H1 (cell line): ENCODE measurements around the gene ZNF432. TPM values are rescaled to one million over a fixed set of nuclear protein-coding genes. Genes with fewer than 3 reads are reported as not detected.
A peak's percentile ranks its signal among the peaks of the same experiment; 100 is the strongest.

ENCODE experiments used
- CBX8 ChIP-seq: fragments of 300-800, 300-1000 bp; sonication (generic); IDR thresholded peaks from 2 replicates; pipeline ENCODE4 v1.7.1; 2016; ENCODE audit warnings: low read depth, low read length, borderline replicate concordance
- CEBPB ChIP-seq: IDR thresholded peaks from 2 replicates; pipeline ENCODE4 v1.6.1; 2012; ENCODE audit warnings: low read depth, low read length
- CREB1 ChIP-seq: IDR thresholded peaks from 2 replicates; pipeline ENCODE4 v1.6.1; 2012; ENCODE audit warnings: inconsistent platforms
- GTF2F1 ChIP-seq: IDR thresholded peaks from 2 replicates; pipeline ENCODE4 v1.6.1; 2012; ENCODE audit warnings: low read depth, low read length, improper control_type of control experiment, borderline replicate concordance
- HDAC2 ChIP-seq, 2 experiments: fragments of 300-600 bp in 1 of 2; sonication (generic) in 1 of 2; IDR thresholded peaks; 2 replicates each; pipeline ENCODE4 v1.6.1; 2011 to 2012; ENCODE audit warnings: low read depth in 2 of 2, low read length in 2 of 2, mild to moderate bottlenecking in 2 of 2, moderate library complexity in 2 of 2, borderline replicate concordance in 1 of 2, inconsistent platforms in 1 of 2
- JUND ChIP-seq: IDR thresholded peaks from 2 replicates; pipeline ENCODE4 v1.6.1; 2011; ENCODE audit warnings: mild to moderate bottlenecking, improper control_type of control experiment, low read length
- KDM4A ChIP-seq: IDR thresholded peaks from one replicate; pipeline ENCODE4 v1.7.1; 2012; ENCODE audit warnings: low read depth, mild to moderate bottlenecking, moderate library complexity, low read length, inconsistent platforms; ENCODE audit not compliant: severe bottlenecking
- POLR2AphosphoS5 ChIP-seq: IDR thresholded peaks from 2 replicates; pipeline ENCODE4 v1.6.1; 2011; ENCODE audit warnings: low read depth, low read length
- RAD21 ChIP-seq, 2 experiments: IDR thresholded peaks in 1 of 2; conservative IDR thresholded peaks in 1 of 2; 2 replicates each; pipeline ENCODE4 v1.6.1; 2011; ENCODE audit warnings: low read depth in 2 of 2, low read length in 2 of 2, improper control_type of control experiment in 1 of 2, inconsistent platforms in 1 of 2, mild to moderate bottlenecking in 1 of 2, moderate library complexity in 1 of 2
- SAP30 ChIP-seq: fragments of 300-600 bp; sonication (generic); IDR thresholded peaks from 2 replicates; pipeline ENCODE4 v1.7.1; 2012; ENCODE audit warnings: low read length, moderate library complexity, mild to moderate bottlenecking, inconsistent platforms; ENCODE audit not compliant: insufficient read depth, insufficient replicate concordance
- SIN3A ChIP-seq, 2 experiments: IDR thresholded peaks in 1 of 2; conservative IDR thresholded peaks in 1 of 2; 2 replicates each; pipeline ENCODE4 v1.6.1; 2011 to 2012; ENCODE audit warnings: low read length in 2 of 2, improper control_type of control experiment in 1 of 2, low read depth in 1 of 2, mild to moderate bottlenecking in 1 of 2
- SIX5 ChIP-seq: IDR thresholded peaks from 2 replicates; pipeline ENCODE4 v1.6.1; 2011; ENCODE audit warnings: mild to moderate bottlenecking, low read depth, low read length
- SUZ12 ChIP-seq: fragments of 200-600 bp; sonication (generic); IDR thresholded peaks from 2 replicates; pipeline ENCODE4 v1.6.1; 2012; ENCODE audit warnings: mild to moderate bottlenecking, inconsistent platforms, low read length, moderate library complexity, mixed read lengths
- TAF7 ChIP-seq: optimal IDR thresholded peaks from 2 replicates; pipeline ENCODE3; 2011; ENCODE audit warnings: low read depth, mild to moderate bottlenecking, inconsistent platforms, low read length, moderate library complexity, borderline replicate concordance
- TCF12 ChIP-seq: IDR thresholded peaks from 2 replicates; pipeline ENCODE4 v1.6.1; 2011; ENCODE audit warnings: low read depth, mild to moderate bottlenecking, low read length
- USF2 ChIP-seq: IDR thresholded peaks from 2 replicates; pipeline ENCODE4 v1.6.1; 2011; ENCODE audit warnings: low read length, improper control_type of control experiment
- polyA plus RNA-seq, 7 experiments: library from polyadenylated mRNA; depleted of rRNA in 3 of 7; stranded (reverse) in 5 of 7; unstranded in 2 of 7; fragments of >200 nt in 5 of 7; fragments of 200-250 nt in 2 of 7; gene quantifications; 1 replicate in 5 of 7; 2 replicates in 1 of 7; 4 replicates in 1 of 7; pipeline versions ENCODE4 v1.2.1 to v1.2.3, GENCODE V29; 2011 to 2013; ENCODE audit warnings: missing spikeins in 2 of 7, mixed read lengths in 2 of 7
- total RNA-seq: library from RNA; stranded (reverse); fragmentation: NEBNext Ultra II Directional; extraction: Animal tissue kit (Norgen Biotek cat#: 25700); gene quantifications from 2 replicates; pipeline ENCODE4 v1.2.1, GENCODE V29; 2021
- TF ChIP-seq, protein P1 (sequence below): IDR thresholded peaks from 2 replicates; pipeline ENCODE4 v1.6.1; 2012; ENCODE audit warnings: low read length, inconsistent platforms

ZNF432 gene
- total and polyA plus RNA-seq, 2 of the 8 experiments (the other 6 are each of a cell fraction or from before 2014, with no cell fraction given), result 2.0 to 8.3 TPM

- TF ChIP-seq RAD21 (IDR thresholded peaks at IDR 0.05 in 1 of 2, conservative IDR thresholded peaks at IDR 0.05 in 1 of 2; ENCODE audit: low read depth in 2 of 2, low read length in 2 of 2) (0 out of 4 replicates have a peak, but pooled peaks have one; percentile 4 to 6), SIN3A (conservative IDR thresholded peaks at IDR 0.05 in 1 of 2, IDR thresholded peaks at IDR 0.05 in 1 of 2; ENCODE audit: low read depth in 1 of 2, low read length in 2 of 2) (peak; percentile 90 to 96; a peak in 2 of 4 replicates), POLR2AphosphoS5 (peak; percentile 74; the same call in 1 of the 2 replicates), CBX8 (no peak), CEBPB (no peak), JUND (no peak), TCF12 (no peak), SIX5 (peak; percentile 44), TAF7 (peak; percentile 66), GTF2F1 (peak; percentile 70; the same call in 1 of the 2 replicates), KDM4A (peak; percentile 100), SAP30 (peak; percentile 50), USF2 (no peak; the same call in 1 of the 2 replicates), CREB1 (peak; percentile 99), HDAC2 (IDR thresholded peaks at IDR 0.05; ENCODE audit: borderline replicate concordance in 1 of 2, low read depth in 2 of 2, low read length in 2 of 2) (peak in 1 of 2 experiments; percentile 92; a peak in 2 of 4 replicates), SUZ12 (no peak)
- TF ChIP-seq, protein P1, sequence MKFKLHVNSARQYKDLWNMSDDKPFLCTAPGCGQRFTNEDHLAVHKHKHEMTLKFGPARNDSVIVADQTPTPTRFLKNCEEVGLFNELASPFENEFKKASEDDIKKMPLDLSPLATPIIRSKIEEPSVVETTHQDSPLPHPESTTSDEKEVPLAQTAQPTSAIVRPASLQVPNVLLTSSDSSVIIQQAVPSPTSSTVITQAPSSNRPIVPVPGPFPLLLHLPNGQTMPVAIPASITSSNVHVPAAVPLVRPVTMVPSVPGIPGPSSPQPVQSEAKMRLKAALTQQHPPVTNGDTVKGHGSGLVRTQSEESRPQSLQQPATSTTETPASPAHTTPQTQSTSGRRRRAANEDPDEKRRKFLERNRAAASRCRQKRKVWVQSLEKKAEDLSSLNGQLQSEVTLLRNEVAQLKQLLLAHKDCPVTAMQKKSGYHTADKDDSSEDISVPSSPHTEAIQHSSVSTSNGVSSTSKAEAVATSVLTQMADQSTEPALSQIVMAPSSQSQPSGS, result no peak
These were observed 20.4 kb downstream of the ZNF432 start, which contains the start of gene ZNF614 (continued) for GRCh38 chr19:52028027-52028779.
